ENCODE measurements around the gene STX1A. TPM values are rescaled to one million over a fixed set of nuclear protein-coding genes. Genes with fewer than 3 reads are reported as not detected.
A peak's percentile ranks its signal among the peaks of the same experiment; 100 is the strongest.

STX1A gene
- total and polyA plus RNA-seq, 2 donors from 2014 or later: 2.2 to 7.4 TPM

DNA sequence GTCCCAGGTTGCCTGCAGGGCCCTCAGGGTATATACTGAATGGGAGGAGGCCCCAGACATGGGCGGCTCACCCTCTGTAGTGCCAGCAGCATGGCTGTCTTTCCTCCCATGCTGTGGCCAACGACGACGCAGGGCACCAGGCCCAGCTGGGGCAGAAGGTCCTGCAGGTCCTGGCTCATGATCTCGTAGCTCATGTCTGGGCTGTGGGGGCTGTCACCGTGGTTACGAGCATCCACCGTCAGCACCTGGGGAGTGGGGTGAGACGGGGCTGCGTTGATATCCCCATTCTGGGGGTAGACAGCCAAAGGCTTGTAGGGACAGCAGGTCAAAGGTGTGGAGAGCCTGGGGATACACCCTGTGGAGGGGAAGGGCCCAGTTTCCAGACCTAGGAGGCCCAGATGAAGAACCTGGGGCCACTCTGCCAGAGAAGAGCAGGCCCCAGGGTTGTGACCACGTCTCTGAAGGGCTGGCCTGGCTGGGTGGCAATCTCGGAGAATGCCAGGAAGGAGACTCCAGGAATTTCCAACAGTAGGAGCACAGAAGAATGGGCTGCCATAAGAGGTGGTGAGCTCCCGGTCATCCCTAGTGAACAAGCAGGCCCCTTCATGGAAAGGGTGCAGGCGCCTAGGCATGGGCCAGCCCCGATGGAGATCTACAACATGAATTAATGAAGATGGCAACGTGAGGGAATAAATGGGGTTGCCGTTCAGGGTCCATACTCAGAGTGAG, 18.2 kb upstream of the STX1A start:
- H3K27ac ChIP-seq (ENCODE audit: low read depth in 2 of 2, low read length in 2 of 2): peak overlapping the region; percentile 22 to 92
- no peaks in the 10 kb centered on the region for H3K9me3 ChIP-seq (ENCODE audit: control insufficient read depth in 2 of 3, insufficient read depth in 1 of 3, low read length in 3 of 3)
- H3K27me3 ChIP-seq (ENCODE audit: control insufficient read depth, insufficient read depth, low read length): no peaks in the 10 kb centered on the region
- FAIRE-seq (no peak), DNase-seq (peak in 2 of 5 donors; percentile 80)
- H3K4me3 ChIP-seq (ENCODE audit: low read length in 3 of 3): peak overlapping the region; percentile 32 to 84 (median 62)
- intact Hi-C loops (cut with DNase I): no loop called here
- H3K9ac ChIP-seq (ENCODE audit: low read length in 3 of 3): peak overlapping the region in 1 of 3 donors; percentile 73
- TF ChIP-seq, protein P1, sequence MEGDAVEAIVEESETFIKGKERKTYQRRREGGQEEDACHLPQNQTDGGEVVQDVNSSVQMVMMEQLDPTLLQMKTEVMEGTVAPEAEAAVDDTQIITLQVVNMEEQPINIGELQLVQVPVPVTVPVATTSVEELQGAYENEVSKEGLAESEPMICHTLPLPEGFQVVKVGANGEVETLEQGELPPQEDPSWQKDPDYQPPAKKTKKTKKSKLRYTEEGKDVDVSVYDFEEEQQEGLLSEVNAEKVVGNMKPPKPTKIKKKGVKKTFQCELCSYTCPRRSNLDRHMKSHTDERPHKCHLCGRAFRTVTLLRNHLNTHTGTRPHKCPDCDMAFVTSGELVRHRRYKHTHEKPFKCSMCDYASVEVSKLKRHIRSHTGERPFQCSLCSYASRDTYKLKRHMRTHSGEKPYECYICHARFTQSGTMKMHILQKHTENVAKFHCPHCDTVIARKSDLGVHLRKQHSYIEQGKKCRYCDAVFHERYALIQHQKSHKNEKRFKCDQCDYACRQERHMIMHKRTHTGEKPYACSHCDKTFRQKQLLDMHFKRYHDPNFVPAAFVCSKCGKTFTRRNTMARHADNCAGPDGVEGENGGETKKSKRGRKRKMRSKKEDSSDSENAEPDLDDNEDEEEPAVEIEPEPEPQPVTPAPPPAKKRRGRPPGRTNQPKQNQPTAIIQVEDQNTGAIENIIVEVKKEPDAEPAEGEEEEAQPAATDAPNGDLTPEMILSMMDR (IDR thresholded peaks at IDR 0.05; ENCODE audit: borderline replicate concordance, extremely low read depth, insufficient read depth): no peak
- H3K36me3 ChIP-seq (ENCODE audit: control insufficient read depth in 2 of 3, insufficient read depth in 3 of 3, low read length in 3 of 3): peaks cover 0 to 6% (median 5%) of the 10 kb centered on the region in 3 donors
- peaks cover 3 to 21% (median 13%) of the 10 kb centered on the region in 3 donors for H3K4me1 ChIP-seq (ENCODE audit: control insufficient read depth in 2 of 3, insufficient read depth in 2 of 3, low read depth in 1 of 3, low read length in 3 of 3)

DNA sequence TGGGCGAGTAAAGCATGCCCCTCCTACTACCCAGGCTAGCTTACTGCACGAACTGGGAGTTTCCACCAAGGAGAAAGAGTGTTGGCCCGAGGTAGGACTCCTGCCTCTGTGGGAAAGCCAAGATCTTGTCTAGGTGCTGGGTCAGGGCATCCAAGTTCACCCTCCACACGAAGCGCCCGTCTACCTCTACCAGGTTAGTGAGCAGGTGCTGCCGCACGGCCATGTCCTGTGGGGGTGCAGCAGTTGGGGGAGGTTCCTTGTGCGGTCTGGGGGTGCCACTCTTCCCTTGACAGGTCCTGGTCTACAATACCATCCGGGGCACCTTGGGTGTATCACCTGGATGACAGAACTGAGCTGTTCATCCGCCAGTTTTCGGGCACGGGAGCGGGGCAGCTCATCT, 17.4 kb upstream of the STX1A start:
- H3K9me3 ChIP-seq (ENCODE audit: control insufficient read depth in 2 of 3, insufficient read depth in 1 of 3, low read length in 3 of 3): no peaks in the 10 kb centered on the region
- H3K9ac ChIP-seq (ENCODE audit: low read length in 3 of 3): peak overlapping the region in 1 of 3 donors; percentile 4
- DNase-seq (no peak), FAIRE-seq (no peak)
- H3K27me3 ChIP-seq (ENCODE audit: control insufficient read depth, insufficient read depth, low read length): no peaks in the 10 kb centered on the region
- H3K36me3 ChIP-seq (ENCODE audit: control insufficient read depth in 2 of 3, insufficient read depth in 3 of 3, low read length in 3 of 3): peaks cover 0 to 6% (median 5%) of the 10 kb centered on the region in 3 donors
- H3K4me1 ChIP-seq (ENCODE audit: control insufficient read depth in 2 of 3, insufficient read depth in 2 of 3, low read depth in 1 of 3, low read length in 3 of 3): peaks cover 0 to 15% (median 5%) of the 10 kb centered on the region in 3 donors
- TF ChIP-seq, protein P1 (IDR thresholded peaks at IDR 0.05; ENCODE audit: borderline replicate concordance, extremely low read depth, insufficient read depth): no peak
- intact Hi-C loops (cut with DNase I): no loop called here
- no peak overlapping the region for H3K4me3 ChIP-seq (ENCODE audit: low read length in 3 of 3)
- no peak overlapping the region for H3K27ac ChIP-seq (ENCODE audit: low read depth in 2 of 2, low read length in 2 of 2)

DNA sequence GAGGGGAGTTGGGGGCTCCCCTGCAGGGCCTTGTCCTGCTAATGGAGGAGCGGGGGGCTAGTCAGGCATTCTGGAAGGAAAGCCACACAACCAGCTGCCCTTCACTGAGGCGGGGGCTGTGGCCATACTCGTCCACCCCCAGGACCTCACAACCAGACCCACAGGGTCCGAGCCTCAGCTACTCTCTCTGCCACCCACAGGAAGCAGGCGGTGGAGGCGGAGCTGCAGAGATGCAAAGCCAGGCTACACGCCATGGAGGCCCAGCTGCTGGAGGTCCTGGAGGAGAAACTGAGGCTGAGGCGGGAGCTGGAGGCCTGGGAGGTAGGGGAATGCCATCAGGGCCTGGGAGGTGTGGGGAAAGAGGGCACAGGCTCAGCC, 16.0 kb upstream of the STX1A start:
- DNase-seq (peak in 2 of 5 donors; percentile 53 to 80), FAIRE-seq (no peak)
- Histone ChIP-seq H3K36me3 (ENCODE audit: control insufficient read depth in 2 of 3, insufficient read depth in 3 of 3, low read length in 3 of 3) (peaks cover 0 to 6% (median 5%) of the 10 kb centered on the region in 3 donors), H3K27ac (ENCODE audit: low read depth in 2 of 2, low read length in 2 of 2) (peak overlapping the region; percentile 60 to 79), H3K4me3 (ENCODE audit: low read length in 3 of 3) (no peak overlapping the region), H3K9ac (ENCODE audit: low read length in 3 of 3) (no peak overlapping the region), H3K4me1 (ENCODE audit: control insufficient read depth in 2 of 3, insufficient read depth in 2 of 3, low read depth in 1 of 3, low read length in 3 of 3) (peaks cover 0 to 12% (median 0%) of the 10 kb centered on the region in 3 donors), H3K27me3 (ENCODE audit: control insufficient read depth, insufficient read depth, low read length) (no peaks in the 10 kb centered on the region), H3K9me3 (ENCODE audit: control insufficient read depth in 2 of 3, insufficient read depth in 1 of 3, low read length in 3 of 3) (no peaks in the 10 kb centered on the region)
- intact Hi-C loops (cut with DNase I): no loop called here
- TF ChIP-seq, protein P1 (IDR thresholded peaks at IDR 0.05; ENCODE audit: borderline replicate concordance, extremely low read depth, insufficient read depth): no peak

All from kidney (tissue), 14 donors.